Hematopoietic multipotent progenitor cell (in vitro differentiated cells): ENCODE measurements around the gene KCNS3. TPM values are rescaled to one million over a fixed set of nuclear protein-coding genes. Genes with fewer than 3 reads are reported as not detected.
"Not testable (repeated sequence)": the region's sequence is repeated elsewhere in the genome, so short reads cannot be mapped to it uniquely, and the experiment has no call there.

Source experiments
- DNase-seq, 3 donors: peaks; one replicate each; pipeline ENCODE4 v3.0.0-alpha.2; 2011 to 2015; ENCODE audit warnings: low read depth in 2 of 3, low spot score in 2 of 3
- total RNA-seq: library from RNA; depleted of rRNA; stranded (reverse); fragments of >200 nt; gene quantifications from one replicate; pipeline ENCODE4 v1.2.3, GENCODE V29; 2012

Gene KCNS3
- total RNA-seq, 1 donor, result not detected

- no peak for DNase-seq
Measured at GRCh38 chr2:17936599-17936998, 58.1 kb downstream of the KCNS3 start.

- DNase-seq, result no peak
Measured at GRCh38 chr2:17940091-17940630, 61.7 kb downstream of the KCNS3 start.

- DNase-seq, result no peak
Measured at GRCh38 chr2:17943444-17943843, 65.0 kb downstream of the KCNS3 start.

GRCh38 chr2:17947113-17947512, 68.6 kb downstream of the KCNS3 start:
- no peak for DNase-seq

GRCh38 chr2:17950006-17950405, 71.5 kb downstream of the KCNS3 start:
- no peak for DNase-seq

GRCh38 chr2:17951563-17951962, 73.1 kb downstream of the KCNS3 start:
- DNase-seq, result no peak

GRCh38 chr2:17958466-17959092, 80.1 kb downstream of the KCNS3 start:
- DNase-seq, result no peak

GRCh38 chr2:17959356-17959755, 80.9 kb downstream of the KCNS3 start:
- DNase-seq, result no peak

- no peak for DNase-seq
Measured at GRCh38 chr2:17959833-17960232, 81.4 kb downstream of the KCNS3 start.

GRCh38 chr2:17960925-17961324, 82.5 kb downstream of the KCNS3 start:
- no peak for DNase-seq

GRCh38 chr2:17961789-17962188, 83.3 kb downstream of the KCNS3 start:
- no peak for DNase-seq

- no peak for DNase-seq
Measured at GRCh38 chr2:17962876-17963275, 84.4 kb downstream of the KCNS3 start.

- DNase-seq, result not testable (repeated sequence)
Measured at GRCh38 chr2:17963571-17963970, 85.1 kb downstream of the KCNS3 start.

GRCh38 chr2:17965196-17965595, 86.7 kb downstream of the KCNS3 start:
- no peak for DNase-seq

GRCh38 chr2:17966798-17967197, 88.3 kb downstream of the KCNS3 start:
- DNase-seq, result peak in 1 of 3 donors; percentile 15

GRCh38 chr2:17969661-17970060, 91.2 kb downstream of the KCNS3 start:
- no peak for DNase-seq

- DNase-seq, result no peak
Measured at GRCh38 chr2:17971531-17972125, 93.2 kb downstream of the KCNS3 start.

GRCh38 chr2:17972991-17973390, 94.5 kb downstream of the KCNS3 start:
- no peak for DNase-seq

- DNase-seq, result no peak
Measured at GRCh38 chr2:17975401-17975800, 96.9 kb downstream of the KCNS3 start.

GRCh38 chr2:17976871-17977746, 98.6 kb downstream of the KCNS3 start:
- no peak for DNase-seq

GRCh38 chr2:17979707-17980106, 101.2 kb downstream of the KCNS3 start:
- no peak for DNase-seq
